H1 (cell line): Measurements from ENCODE around the gene DOCK8. TPM values are rescaled to one million over a fixed set of nuclear protein-coding genes. Genes with fewer than 3 reads are reported as not detected.

ENCODE experiments used
- BCL11A ChIP-seq, 2 experiments: IDR thresholded peaks; one replicate each; pipeline ENCODE4 v1.6.1; 2011; ENCODE audit warnings: low read depth in 2 of 2, low read length in 2 of 2, mild to moderate bottlenecking in 2 of 2
- CBX5 ChIP-seq: fragments of 300-800, 300-1000 bp; sonication (generic); IDR thresholded peaks from 2 replicates; pipeline ENCODE4 v1.7.1; 2016; ENCODE audit warnings: antibody characterized with exemption, low read length, low read depth
- CHD2 ChIP-seq: IDR thresholded peaks from 2 replicates; pipeline ENCODE4 v1.6.1; 2012; ENCODE audit warnings: low read length, improper control_type of control experiment
- EGR1 ChIP-seq: IDR thresholded peaks from 2 replicates; pipeline ENCODE4 v1.6.1; 2011; ENCODE audit warnings: low read depth, low read length, borderline replicate concordance
- POLR2A ChIP-seq, 2 experiments: IDR thresholded peaks; 1 replicate in 1 of 2; 2 replicates in 1 of 2; pipeline ENCODE4 v1.6.1; 2011; ENCODE audit warnings: low read depth in 2 of 2, low read length in 2 of 2, mild to moderate bottlenecking in 2 of 2; ENCODE audit errors: control extremely low read depth in 1 of 2
- SIN3A ChIP-seq, 2 experiments: IDR thresholded peaks in 1 of 2; conservative IDR thresholded peaks in 1 of 2; 2 replicates each; pipeline ENCODE4 v1.6.1; 2011 to 2012; ENCODE audit warnings: low read length in 2 of 2, improper control_type of control experiment in 1 of 2, low read depth in 1 of 2, mild to moderate bottlenecking in 1 of 2
- SIX5 ChIP-seq: IDR thresholded peaks from 2 replicates; pipeline ENCODE4 v1.6.1; 2011; ENCODE audit warnings: mild to moderate bottlenecking, low read depth, low read length
- SP2 ChIP-seq: IDR thresholded peaks from 2 replicates; pipeline ENCODE4 v1.6.1; 2012; ENCODE audit warnings: mild to moderate bottlenecking, low read length, inconsistent platforms
- SUZ12 ChIP-seq: fragments of 200-600 bp; sonication (generic); IDR thresholded peaks from 2 replicates; pipeline ENCODE4 v1.6.1; 2012; ENCODE audit warnings: mild to moderate bottlenecking, inconsistent platforms, low read length, moderate library complexity, mixed read lengths
- TBP ChIP-seq: IDR thresholded peaks from 2 replicates; pipeline ENCODE4 v1.6.1; 2011; ENCODE audit warnings: low read depth, low read length, improper control_type of control experiment
- polyA plus RNA-seq, 7 experiments: library from polyadenylated mRNA; depleted of rRNA in 3 of 7; stranded (reverse) in 5 of 7; unstranded in 2 of 7; fragments of >200 nt in 5 of 7; fragments of 200-250 nt in 2 of 7; gene quantifications; 1 replicate in 5 of 7; 2 replicates in 1 of 7; 4 replicates in 1 of 7; pipeline versions ENCODE4 v1.2.1 to v1.2.3, GENCODE V29; 2011 to 2013; ENCODE audit warnings: missing spikeins in 2 of 7, mixed read lengths in 2 of 7
- total RNA-seq: library from RNA; stranded (reverse); fragmentation: NEBNext Ultra II Directional; extraction: Animal tissue kit (Norgen Biotek cat#: 25700); gene quantifications from 2 replicates; pipeline ENCODE4 v1.2.1, GENCODE V29; 2021
- TF ChIP-seq, protein P1 (sequence below): fragments of 300-600 bp; sonication (generic); IDR thresholded peaks from 2 replicates; pipeline ENCODE4 v1.7.1; 2012; ENCODE audit warnings: low read length, moderate library complexity, mild to moderate bottlenecking, inconsistent platforms; ENCODE audit not compliant: insufficient replicate concordance

Gene DOCK8
- total and polyA plus RNA-seq, 2 of the 8 experiments (the other 6 are each of a cell fraction or from before 2014, with no cell fraction given) = 0.57 to 2.0 TPM

- TF ChIP-seq, protein P1, sequence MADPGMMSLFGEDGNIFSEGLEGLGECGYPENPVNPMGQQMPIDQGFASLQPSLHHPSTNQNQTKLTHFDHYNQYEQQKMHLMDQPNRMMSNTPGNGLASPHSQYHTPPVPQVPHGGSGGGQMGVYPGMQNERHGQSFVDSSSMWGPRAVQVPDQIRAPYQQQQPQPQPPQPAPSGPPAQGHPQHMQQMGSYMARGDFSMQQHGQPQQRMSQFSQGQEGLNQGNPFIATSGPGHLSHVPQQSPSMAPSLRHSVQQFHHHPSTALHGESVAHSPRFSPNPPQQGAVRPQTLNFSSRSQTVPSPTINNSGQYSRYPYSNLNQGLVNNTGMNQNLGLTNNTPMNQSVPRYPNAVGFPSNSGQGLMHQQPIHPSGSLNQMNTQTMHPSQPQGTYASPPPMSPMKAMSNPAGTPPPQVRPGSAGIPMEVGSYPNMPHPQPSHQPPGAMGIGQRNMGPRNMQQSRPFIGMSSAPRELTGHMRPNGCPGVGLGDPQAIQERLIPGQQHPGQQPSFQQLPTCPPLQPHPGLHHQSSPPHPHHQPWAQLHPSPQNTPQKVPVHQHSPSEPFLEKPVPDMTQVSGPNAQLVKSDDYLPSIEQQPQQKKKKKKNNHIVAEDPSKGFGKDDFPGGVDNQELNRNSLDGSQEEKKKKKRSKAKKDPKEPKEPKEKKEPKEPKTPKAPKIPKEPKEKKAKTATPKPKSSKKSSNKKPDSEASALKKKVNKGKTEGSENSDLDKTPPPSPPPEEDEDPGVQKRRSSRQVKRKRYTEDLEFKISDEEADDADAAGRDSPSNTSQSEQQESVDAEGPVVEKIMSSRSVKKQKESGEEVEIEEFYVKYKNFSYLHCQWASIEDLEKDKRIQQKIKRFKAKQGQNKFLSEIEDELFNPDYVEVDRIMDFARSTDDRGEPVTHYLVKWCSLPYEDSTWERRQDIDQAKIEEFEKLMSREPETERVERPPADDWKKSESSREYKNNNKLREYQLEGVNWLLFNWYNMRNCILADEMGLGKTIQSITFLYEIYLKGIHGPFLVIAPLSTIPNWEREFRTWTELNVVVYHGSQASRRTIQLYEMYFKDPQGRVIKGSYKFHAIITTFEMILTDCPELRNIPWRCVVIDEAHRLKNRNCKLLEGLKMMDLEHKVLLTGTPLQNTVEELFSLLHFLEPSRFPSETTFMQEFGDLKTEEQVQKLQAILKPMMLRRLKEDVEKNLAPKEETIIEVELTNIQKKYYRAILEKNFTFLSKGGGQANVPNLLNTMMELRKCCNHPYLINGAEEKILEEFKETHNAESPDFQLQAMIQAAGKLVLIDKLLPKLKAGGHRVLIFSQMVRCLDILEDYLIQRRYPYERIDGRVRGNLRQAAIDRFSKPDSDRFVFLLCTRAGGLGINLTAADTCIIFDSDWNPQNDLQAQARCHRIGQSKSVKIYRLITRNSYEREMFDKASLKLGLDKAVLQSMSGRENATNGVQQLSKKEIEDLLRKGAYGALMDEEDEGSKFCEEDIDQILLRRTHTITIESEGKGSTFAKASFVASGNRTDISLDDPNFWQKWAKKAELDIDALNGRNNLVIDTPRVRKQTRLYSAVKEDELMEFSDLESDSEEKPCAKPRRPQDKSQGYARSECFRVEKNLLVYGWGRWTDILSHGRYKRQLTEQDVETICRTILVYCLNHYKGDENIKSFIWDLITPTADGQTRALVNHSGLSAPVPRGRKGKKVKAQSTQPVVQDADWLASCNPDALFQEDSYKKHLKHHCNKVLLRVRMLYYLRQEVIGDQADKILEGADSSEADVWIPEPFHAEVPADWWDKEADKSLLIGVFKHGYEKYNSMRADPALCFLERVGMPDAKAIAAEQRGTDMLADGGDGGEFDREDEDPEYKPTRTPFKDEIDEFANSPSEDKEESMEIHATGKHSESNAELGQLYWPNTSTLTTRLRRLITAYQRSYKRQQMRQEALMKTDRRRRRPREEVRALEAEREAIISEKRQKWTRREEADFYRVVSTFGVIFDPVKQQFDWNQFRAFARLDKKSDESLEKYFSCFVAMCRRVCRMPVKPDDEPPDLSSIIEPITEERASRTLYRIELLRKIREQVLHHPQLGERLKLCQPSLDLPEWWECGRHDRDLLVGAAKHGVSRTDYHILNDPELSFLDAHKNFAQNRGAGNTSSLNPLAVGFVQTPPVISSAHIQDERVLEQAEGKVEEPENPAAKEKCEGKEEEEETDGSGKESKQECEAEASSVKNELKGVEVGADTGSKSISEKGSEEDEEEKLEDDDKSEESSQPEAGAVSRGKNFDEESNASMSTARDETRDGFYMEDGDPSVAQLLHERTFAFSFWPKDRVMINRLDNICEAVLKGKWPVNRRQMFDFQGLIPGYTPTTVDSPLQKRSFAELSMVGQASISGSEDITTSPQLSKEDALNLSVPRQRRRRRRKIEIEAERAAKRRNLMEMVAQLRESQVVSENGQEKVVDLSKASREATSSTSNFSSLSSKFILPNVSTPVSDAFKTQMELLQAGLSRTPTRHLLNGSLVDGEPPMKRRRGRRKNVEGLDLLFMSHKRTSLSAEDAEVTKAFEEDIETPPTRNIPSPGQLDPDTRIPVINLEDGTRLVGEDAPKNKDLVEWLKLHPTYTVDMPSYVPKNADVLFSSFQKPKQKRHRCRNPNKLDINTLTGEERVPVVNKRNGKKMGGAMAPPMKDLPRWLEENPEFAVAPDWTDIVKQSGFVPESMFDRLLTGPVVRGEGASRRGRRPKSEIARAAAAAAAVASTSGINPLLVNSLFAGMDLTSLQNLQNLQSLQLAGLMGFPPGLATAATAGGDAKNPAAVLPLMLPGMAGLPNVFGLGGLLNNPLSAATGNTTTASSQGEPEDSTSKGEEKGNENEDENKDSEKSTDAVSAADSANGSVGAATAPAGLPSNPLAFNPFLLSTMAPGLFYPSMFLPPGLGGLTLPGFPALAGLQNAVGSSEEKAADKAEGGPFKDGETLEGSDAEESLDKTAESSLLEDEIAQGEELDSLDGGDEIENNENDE = no peak
- TF ChIP-seq SIX5 (no peak), TBP (no peak), SUZ12 (no peak), BCL11A (IDR thresholded peaks at IDR 0.05; ENCODE audit: low read depth in 2 of 2, low read length in 2 of 2) (no peak), SP2 (no peak), POLR2A (IDR thresholded peaks at IDR 0.05; ENCODE audit: control extremely low read depth in 1 of 2, low read depth in 2 of 2, low read length in 2 of 2) (no peak), CHD2 (no peak), SIN3A (conservative IDR thresholded peaks at IDR 0.05 in 1 of 2, IDR thresholded peaks at IDR 0.05 in 1 of 2; ENCODE audit: low read depth in 1 of 2, low read length in 2 of 2) (no peak), EGR1 (no peak), CBX5 (no peak)
These were observed 291.0 kb downstream of the DOCK8 start (continued) for GRCh38 chr9:505741-506059.
